Gastroesophageal sphincter (tissue), 4 donors: ENCODE results near the gene FLCN. TPM values are rescaled to one million over a fixed set of nuclear protein-coding genes. Genes with fewer than 3 reads are reported as not detected.
"Not testable (repeated sequence)": the region's sequence is repeated elsewhere in the genome, so short reads cannot be mapped to it uniquely, and the experiment has no call there.

Source experiments
- ATAC-seq: fragments of 150-250 bp; one replicate; pipeline ENCODE4 v1.9.1; 2016; ENCODE audit warnings: mild to moderate bottlenecking, moderate library complexity
- H3K27ac ChIP-seq, 4 donors: fragments of 200-600 bp; sonication (generic) in 3 of 4; 1 replicate in 3 of 4; 2 replicates in 1 of 4; pipeline ENCODE4 v1.5.1; 2016 to 2019
- H3K27me3 ChIP-seq: fragments of 200-600 bp; sonication (generic); one replicate; pipeline ENCODE4 v1.5.1; 2019
- H3K36me3 ChIP-seq, 2 donors: fragments of 200-600 bp; sonication (generic); one replicate each; pipeline ENCODE4 v1.5.1; 2019; ENCODE audit warnings: control low read depth in 1 of 2
- H3K4me1 ChIP-seq, 3 donors: fragments of 200-600 bp; sonication (generic); 1 replicate in 2 of 3; 2 replicates in 1 of 3; pipeline ENCODE4 v1.5.1; 2016 to 2019; ENCODE audit warnings: control low read depth in 2 of 3
- H3K4me3 ChIP-seq, 2 donors: fragments of 200-600 bp; sonication (generic); one replicate each; pipeline ENCODE4 v1.5.1; 2019; ENCODE audit warnings: mild to moderate bottlenecking in 1 of 2, moderate library complexity in 1 of 2
- H3K9me3 ChIP-seq, 3 donors: fragments of 200-600 bp; sonication (generic); one replicate each; pipeline ENCODE4 v1.5.1; 2017 to 2019; ENCODE audit warnings: control low read depth in 2 of 3
- EP300 ChIP-seq: sonication (generic); formaldehyde crosslinking; IDR thresholded peaks from one replicate; pipeline ENCODE4 v1.6.1; 2017; ENCODE audit warnings: antibody characterized with exemption, mild to moderate bottlenecking
- POLR2A ChIP-seq, 2 donors: fragments of 450-650 bp; IDR thresholded peaks; one replicate each; pipeline ENCODE4 v1.6.1; 2017; ENCODE audit warnings: antibody characterized with exemption in 2 of 2, mild to moderate bottlenecking in 2 of 2, moderate library complexity in 1 of 2
- POLR2AphosphoS5 ChIP-seq: sonication (generic); formaldehyde crosslinking; IDR thresholded peaks from one replicate; pipeline ENCODE4 v1.6.1; 2017; ENCODE audit warnings: antibody characterized with exemption
- WGBS, 2 donors: methylation state at CpG; one replicate each; pipeline ENCODE4 v1.1.5; 2018; ENCODE audit warnings: low coverage in 1 of 2; 5-methylcytosine and 5-hydroxymethylcytosine counted together
- total RNA-seq, 4 donors: library from RNA; depleted of rRNA; stranded (reverse); fragments of >200 nt; gene quantifications; one replicate each; pipeline ENCODE4 v1.1.0, GENCODE V29; 2016
- TF ChIP-seq, protein P1 (sequence below), 4 experiments: fragments of 200-600 bp in 2 of 4; fragments of 450-650 bp in 2 of 4; sonication (generic) in 1 of 4; IDR thresholded peaks; one replicate each; pipeline ENCODE4 v1.5.1; 2017 to 2019; ENCODE audit warnings: antibody characterized with exemption in 4 of 4, mild to moderate bottlenecking in 2 of 4, moderate library complexity in 2 of 4

FLCN gene, protein sequence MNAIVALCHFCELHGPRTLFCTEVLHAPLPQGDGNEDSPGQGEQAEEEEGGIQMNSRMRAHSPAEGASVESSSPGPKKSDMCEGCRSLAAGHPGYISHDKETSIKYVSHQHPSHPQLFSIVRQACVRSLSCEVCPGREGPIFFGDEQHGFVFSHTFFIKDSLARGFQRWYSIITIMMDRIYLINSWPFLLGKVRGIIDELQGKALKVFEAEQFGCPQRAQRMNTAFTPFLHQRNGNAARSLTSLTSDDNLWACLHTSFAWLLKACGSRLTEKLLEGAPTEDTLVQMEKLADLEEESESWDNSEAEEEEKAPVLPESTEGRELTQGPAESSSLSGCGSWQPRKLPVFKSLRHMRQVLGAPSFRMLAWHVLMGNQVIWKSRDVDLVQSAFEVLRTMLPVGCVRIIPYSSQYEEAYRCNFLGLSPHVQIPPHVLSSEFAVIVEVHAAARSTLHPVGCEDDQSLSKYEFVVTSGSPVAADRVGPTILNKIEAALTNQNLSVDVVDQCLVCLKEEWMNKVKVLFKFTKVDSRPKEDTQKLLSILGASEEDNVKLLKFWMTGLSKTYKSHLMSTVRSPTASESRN
- total RNA-seq, result 10 to 100 TPM; 24.8 to 91.5 (median 46.6) TPM

DNA sequence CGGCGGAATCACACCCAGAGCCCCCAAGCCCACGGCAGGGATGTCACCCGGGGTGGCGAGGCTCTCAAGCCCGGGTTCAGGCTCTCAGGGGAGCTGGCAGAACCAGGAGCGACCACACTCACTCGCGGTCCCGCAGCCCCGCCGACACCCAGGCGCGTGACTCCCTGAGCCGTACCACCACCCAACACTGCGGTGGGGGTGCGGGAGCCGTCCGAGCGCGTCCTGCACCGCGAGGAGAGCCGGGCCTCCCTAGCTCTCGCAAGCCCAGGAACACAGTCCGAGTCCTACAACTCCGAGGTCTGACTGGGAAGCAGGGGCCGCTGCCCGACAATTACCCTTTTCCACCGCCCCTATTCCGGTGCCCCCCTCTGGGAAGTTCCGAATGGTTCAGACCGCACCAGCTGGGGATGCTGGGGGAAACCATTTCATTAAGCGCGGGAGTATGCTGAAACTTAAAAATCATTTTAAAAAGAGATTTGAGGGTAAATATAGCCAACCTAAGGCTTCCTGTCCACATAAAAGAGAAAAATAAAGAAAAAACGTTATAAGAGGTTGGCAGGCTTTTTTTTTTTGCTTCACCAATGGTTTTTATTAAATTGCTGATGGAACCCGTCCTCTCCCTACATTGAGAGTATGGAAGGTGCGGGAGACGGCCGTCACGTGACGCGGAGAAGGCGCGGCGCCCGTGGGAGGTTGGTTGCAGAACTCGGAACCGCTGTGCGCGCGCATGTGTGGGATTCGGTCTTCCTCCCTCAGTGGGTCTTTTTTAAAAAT lies at the start of gene FLCN:
TSS of gene FLCN (minus strand) at position 143 of the 774 bp plus-strand sequence. CDS start 9,031 bp downstream, outside the sequence.
- WGBS, 2 donors, result 0% methylated on average over 19 to 24 of the region's 53 CpGs
- peak; percentile 93 for ATAC-seq
- no peaks in the 10 kb centered on the region for H3K9me3 ChIP-seq
- H3K4me1 ChIP-seq, result peaks cover 0 to 49% (median 10%) of the 10 kb centered on the region in 3 donors
- TF ChIP-seq EP300 (no peak), POLR2A (IDR thresholded peaks at IDR 0.05) (peak; percentile 74 to 83), POLR2AphosphoS5 (peak; percentile 82)
- TF ChIP-seq, protein P1, sequence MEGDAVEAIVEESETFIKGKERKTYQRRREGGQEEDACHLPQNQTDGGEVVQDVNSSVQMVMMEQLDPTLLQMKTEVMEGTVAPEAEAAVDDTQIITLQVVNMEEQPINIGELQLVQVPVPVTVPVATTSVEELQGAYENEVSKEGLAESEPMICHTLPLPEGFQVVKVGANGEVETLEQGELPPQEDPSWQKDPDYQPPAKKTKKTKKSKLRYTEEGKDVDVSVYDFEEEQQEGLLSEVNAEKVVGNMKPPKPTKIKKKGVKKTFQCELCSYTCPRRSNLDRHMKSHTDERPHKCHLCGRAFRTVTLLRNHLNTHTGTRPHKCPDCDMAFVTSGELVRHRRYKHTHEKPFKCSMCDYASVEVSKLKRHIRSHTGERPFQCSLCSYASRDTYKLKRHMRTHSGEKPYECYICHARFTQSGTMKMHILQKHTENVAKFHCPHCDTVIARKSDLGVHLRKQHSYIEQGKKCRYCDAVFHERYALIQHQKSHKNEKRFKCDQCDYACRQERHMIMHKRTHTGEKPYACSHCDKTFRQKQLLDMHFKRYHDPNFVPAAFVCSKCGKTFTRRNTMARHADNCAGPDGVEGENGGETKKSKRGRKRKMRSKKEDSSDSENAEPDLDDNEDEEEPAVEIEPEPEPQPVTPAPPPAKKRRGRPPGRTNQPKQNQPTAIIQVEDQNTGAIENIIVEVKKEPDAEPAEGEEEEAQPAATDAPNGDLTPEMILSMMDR (IDR thresholded peaks at IDR 0.05), result peak in 2 of 4 experiments; percentile 37 to 51
- H3K27me3 ChIP-seq, result no peaks in the 10 kb centered on the region
- peaks cover 0 to 9% of the 10 kb centered on the region in 2 donors for H3K36me3 ChIP-seq
- peak within 1 kb of the TSS; percentile 88 to 95 for H3K4me3 ChIP-seq
- H3K27ac ChIP-seq, result peak within 1 kb of the TSS; percentile 86 to 97 (median 96)

DNA sequence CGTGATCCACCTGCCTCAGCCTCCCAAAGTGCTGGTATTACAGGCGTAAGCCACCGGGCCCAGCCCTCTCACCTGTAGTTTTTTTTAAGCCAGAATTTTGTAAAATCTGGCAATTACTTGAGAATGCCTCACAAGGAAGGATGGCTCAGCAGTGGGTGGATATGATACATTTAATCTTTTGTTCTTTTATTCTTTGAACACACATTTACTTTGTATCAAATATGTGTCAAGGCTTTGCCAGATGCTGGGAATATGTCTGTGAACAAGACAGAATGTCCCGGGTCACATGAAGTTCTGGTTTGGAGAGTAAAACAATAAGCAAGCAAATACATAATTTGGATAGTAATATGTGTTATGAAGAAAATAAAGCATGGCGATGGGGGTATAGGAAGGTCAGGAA lies 49.0 kb upstream of the FLCN start:
- WGBS, 2 donors, result 83 to 92% methylated on average over 2 to 5 of the region's 5 CpGs
- no peak for ATAC-seq

DNA sequence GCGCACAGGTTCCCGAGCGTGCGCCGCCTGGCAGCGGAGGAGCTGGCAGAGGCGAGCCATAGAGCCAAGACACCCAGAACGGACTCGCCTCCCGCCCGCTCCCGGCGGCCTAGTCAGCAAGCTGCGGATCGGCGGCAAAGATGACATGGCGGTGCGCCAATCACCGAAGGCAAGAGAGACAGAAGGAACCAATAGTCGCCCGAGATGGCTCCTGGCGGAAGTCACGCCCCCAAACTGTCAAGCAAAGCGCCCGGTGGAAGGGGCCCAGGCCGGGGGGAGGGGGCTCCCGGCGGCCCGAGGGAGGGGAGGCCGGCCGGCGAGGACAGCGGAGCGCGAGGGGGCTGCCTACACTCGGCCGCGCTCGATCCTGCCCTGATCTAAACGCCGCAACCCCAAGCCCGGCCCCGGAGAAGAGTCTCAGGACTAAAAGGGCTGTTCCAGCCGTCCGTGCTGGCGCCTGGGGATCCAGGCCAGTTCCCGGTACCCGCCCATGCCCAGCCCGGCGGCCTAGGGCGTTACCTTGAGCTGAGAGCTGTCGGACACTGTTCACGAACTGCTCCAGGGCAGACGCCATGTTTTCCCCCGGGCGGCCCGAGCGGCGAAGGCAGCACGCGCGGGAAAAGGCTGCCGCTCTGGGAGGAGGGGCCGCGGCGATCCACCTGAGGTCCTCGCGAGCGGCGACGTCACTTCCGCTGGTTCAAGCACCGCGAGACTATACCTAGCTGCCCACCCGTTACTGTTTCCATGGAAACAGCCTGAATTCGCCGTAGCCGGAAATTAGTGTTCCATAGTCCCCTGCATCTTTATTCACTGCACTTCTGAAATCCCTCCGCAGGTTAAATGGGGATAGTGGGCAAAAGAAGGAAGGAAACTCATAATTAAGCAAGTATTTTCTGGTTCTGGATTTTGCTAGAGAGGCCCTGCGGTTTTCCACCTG lies 43.9 kb upstream of the FLCN start, which contains the start of gene COPS3:
TSS of gene COPS3 (minus strand) at position 634 of the 937 bp plus-strand sequence. CDS start at position 574, 60 bp downstream.
- Histone ChIP-seq H3K36me3 (peaks cover 0 to 4% of the 10 kb centered on the region in 2 donors), H3K9me3 (no peaks in the 10 kb centered on the region), H3K27ac (peak within 1 kb of the TSS; percentile 84 to 99 (median 96)), H3K27me3 (no peaks in the 10 kb centered on the region), H3K4me1 (peaks cover 0 to 51% (median 12%) of the 10 kb centered on the region in 3 donors), H3K4me3 (peak within 1 kb of the TSS; percentile 62 to 99)
- 0% methylated on average over 2 to 19 of the region's 80 CpGs for WGBS, 2 donors
- TF ChIP-seq, protein P1 (IDR thresholded peaks at IDR 0.05), result peak in 1 of 4 experiments; percentile 5
- TF ChIP-seq EP300 (no peak), POLR2A (IDR thresholded peaks at IDR 0.05) (peak; percentile 72 to 73), POLR2AphosphoS5 (peak; percentile 88)
- peak; percentile 97 for ATAC-seq

More for the DNA sequence above, 49.0 kb upstream of the FLCN start:
- H3K4me3 ChIP-seq, result no peak overlapping the region
- H3K27me3 ChIP-seq, result no peaks in the 10 kb centered on the region
- H3K27ac ChIP-seq, result no peak overlapping the region
- peaks cover 0 to 7% (median 0%) of the 10 kb centered on the region in 3 donors for H3K4me1 ChIP-seq
- TF ChIP-seq, protein P1 (IDR thresholded peaks at IDR 0.05), result no peak
- TF ChIP-seq POLR2A (IDR thresholded peaks at IDR 0.05) (no peak), POLR2AphosphoS5 (no peak), EP300 (no peak)
- no peaks in the 10 kb centered on the region for H3K9me3 ChIP-seq
- no peaks in the 10 kb centered on the region for H3K36me3 ChIP-seq

DNA sequence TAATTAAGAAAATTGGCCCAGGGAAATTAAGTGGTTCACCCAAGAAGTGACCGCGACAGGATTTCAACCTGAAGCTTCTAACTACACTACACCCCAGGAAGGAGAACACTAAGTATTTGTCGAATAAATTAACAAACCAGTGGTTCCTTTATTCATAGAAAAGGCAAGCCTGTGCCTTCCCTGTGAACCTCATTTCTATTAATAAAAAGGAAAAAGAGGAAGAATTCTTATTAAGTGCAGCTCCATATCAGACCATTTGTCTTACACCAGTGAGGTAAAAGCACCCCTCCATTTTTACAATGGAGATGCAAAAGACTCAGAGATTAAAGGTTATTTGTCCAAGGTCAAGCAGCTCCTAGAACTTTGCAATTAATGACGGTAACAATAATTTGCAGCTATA lies 42.3 kb upstream of the FLCN start:
- H3K27ac ChIP-seq, result peak overlapping the region in 1 of 4 donors; percentile 94
- 25 to 70% methylated on average over 1 to 4 of the region's 4 CpGs for WGBS, 2 donors
- ATAC-seq, result no peak
- H3K36me3 ChIP-seq, result peaks cover 0 to 19% of the 10 kb centered on the region in 2 donors
- TF ChIP-seq EP300, result no peak
- TF ChIP-seq, protein P1 (IDR thresholded peaks at IDR 0.05), result no peak
- no peak for TF ChIP-seq POLR2A (IDR thresholded peaks at IDR 0.05)
- TF ChIP-seq POLR2AphosphoS5, result no peak
- peaks cover 0 to 51% (median 12%) of the 10 kb centered on the region in 3 donors for H3K4me1 ChIP-seq
- H3K9me3 ChIP-seq, result no peaks in the 10 kb centered on the region
- H3K4me3 ChIP-seq, result peak overlapping the region in 1 of 2 donors; percentile 99
- H3K27me3 ChIP-seq, result no peaks in the 10 kb centered on the region

DNA sequence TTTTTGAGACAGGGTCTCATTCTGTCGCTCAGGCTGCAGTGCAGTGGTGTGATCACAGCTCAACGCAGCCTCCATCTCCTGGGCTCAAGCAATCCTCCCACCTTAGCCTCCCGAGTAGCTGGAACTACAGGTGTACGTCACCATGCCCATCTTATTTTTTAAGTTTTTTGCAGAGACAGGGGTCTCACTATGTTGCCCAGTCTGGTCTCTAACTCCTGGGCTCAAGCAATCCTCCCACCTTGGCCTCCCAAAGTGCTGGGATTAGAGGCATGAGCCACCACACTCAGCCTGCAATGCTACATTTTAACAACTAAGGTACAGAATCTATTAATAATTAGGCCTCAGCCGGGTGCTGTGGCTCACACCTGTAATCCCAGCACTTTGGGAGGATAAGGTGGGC lies 40.5 kb upstream of the FLCN start:
- H3K4me1 ChIP-seq, result peaks cover 0 to 51% (median 12%) of the 10 kb centered on the region in 3 donors
- ATAC-seq, H3K9me3 ChIP-seq, H3K27me3 ChIP-seq, H3K27ac ChIP-seq, H3K4me3 ChIP-seq: not testable (repeated sequence)
- H3K36me3 ChIP-seq, result peaks cover 0 to 38% of the 10 kb centered on the region in 2 donors
- 83 to 92% methylated on average over 4 of the region's 5 CpGs for WGBS, 2 donors
